Naive B cell (primary cell): Measurements from ENCODE around the gene SCAMP3. TPM values are rescaled to one million over a fixed set of nuclear protein-coding genes. Genes with fewer than 3 reads are reported as not detected.
A peak's percentile ranks its signal among the peaks of the same experiment; 100 is the strongest.
"Not testable (repeated sequence)": the region's sequence is repeated elsewhere in the genome, so short reads cannot be mapped to it uniquely, and the experiment has no call there.

ENCODE experiments used
- ATAC-seq, 2 donors: fragments of 150-1000 bp; cut with Tn5 transposase; 2 replicates each; pipeline ENCODE4 v1.10.0; 2021; ENCODE audit warnings: low read depth in 2 of 2, mild to moderate bottlenecking in 2 of 2, moderate library complexity in 2 of 2
- DNase-seq: peaks from one replicate; pipeline ENCODE4 v3.0.0; 2022
- H3K27ac Mint-ChIP-seq, 6 donors: one replicate each; pipeline ENCODE4 v1.8.0; 2020 to 2022; ENCODE audit warnings: mild to moderate bottlenecking in 6 of 6, mixed read lengths in 6 of 6, moderate library complexity in 5 of 6, inconsistent platforms in 2 of 6
- H3K27me3 Mint-ChIP-seq, 3 donors: one replicate each; pipeline ENCODE4 v1.8.0; 2021 to 2022; ENCODE audit warnings: mixed read lengths in 3 of 3, mild to moderate bottlenecking in 1 of 3
- H3K36me3 Mint-ChIP-seq, 2 donors: one replicate each; pipeline ENCODE4 v1.8.0; 2020 to 2022; ENCODE audit warnings: mixed read lengths in 2 of 2, inconsistent platforms in 1 of 2, mild to moderate bottlenecking in 1 of 2
- H3K4me1 Mint-ChIP-seq, 3 donors: one replicate each; pipeline ENCODE4 v1.8.0; 2020 to 2022; ENCODE audit warnings: mixed read lengths in 3 of 3, inconsistent platforms in 1 of 3, mild to moderate bottlenecking in 1 of 3, moderate library complexity in 1 of 3
- H3K4me3 Mint-ChIP-seq, 8 donors: one replicate each; pipeline ENCODE4 v1.8.0; 2020 to 2022; ENCODE audit warnings: mild to moderate bottlenecking in 8 of 8, mixed read lengths in 8 of 8, moderate library complexity in 8 of 8, inconsistent platforms in 2 of 8
- H3K9me3 Mint-ChIP-seq, 7 donors: one replicate each; pipeline ENCODE4 v1.8.0; 2020 to 2022; ENCODE audit warnings: mixed read lengths in 7 of 7, mild to moderate bottlenecking in 5 of 7, inconsistent platforms in 2 of 7, moderate library complexity in 1 of 7
- polyA plus RNA-seq, 6 donors: library from polyadenylated mRNA; unstranded; fragments of 300-500 nt; fragmentation: Illumina TruSeq; gene quantifications; one replicate each; pipeline ENCODE4 v1.2.3, GENCODE V29; 2021; ENCODE audit warnings: low read depth in 6 of 6

The SCAMP3 gene
- polyA plus RNA-seq, 6 donors from 2014 or later: 100 to 142 (median 125) TPM

DNA sequence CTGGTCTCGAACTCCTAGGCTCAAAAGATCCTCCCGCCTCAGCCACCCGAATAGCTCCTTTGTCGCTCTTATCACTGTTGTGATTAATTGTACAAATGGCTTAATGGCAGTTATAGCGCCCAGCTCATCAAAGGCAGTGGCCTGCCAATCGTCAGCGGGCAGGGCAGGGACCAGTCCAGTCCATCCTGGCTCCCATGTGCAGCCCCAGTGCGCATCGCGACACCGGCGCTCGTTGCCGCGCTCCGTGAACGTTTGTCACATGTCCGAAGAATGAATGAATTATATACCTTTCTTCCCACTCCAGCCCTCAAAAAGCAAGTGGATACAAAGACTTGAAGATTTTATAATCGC lies 35.3 kb downstream of the SCAMP3 start:
- H3K27ac Mint-ChIP-seq: peak overlapping the region; percentile 56 to 94 (median 86)
- peak overlapping the region; percentile 83 to 99 (median 90) for H3K4me3 Mint-ChIP-seq
- ATAC-seq (peak; percentile 1 to 4), DNase-seq (no peak)
- no peaks in the 10 kb centered on the region for H3K9me3 Mint-ChIP-seq
- H3K4me1 Mint-ChIP-seq: peaks cover 29 to 51% (median 33%) of the 10 kb centered on the region in 3 donors
- no peaks in the 10 kb centered on the region for H3K27me3 Mint-ChIP-seq
- H3K36me3 Mint-ChIP-seq: no peaks in the 10 kb centered on the region

DNA sequence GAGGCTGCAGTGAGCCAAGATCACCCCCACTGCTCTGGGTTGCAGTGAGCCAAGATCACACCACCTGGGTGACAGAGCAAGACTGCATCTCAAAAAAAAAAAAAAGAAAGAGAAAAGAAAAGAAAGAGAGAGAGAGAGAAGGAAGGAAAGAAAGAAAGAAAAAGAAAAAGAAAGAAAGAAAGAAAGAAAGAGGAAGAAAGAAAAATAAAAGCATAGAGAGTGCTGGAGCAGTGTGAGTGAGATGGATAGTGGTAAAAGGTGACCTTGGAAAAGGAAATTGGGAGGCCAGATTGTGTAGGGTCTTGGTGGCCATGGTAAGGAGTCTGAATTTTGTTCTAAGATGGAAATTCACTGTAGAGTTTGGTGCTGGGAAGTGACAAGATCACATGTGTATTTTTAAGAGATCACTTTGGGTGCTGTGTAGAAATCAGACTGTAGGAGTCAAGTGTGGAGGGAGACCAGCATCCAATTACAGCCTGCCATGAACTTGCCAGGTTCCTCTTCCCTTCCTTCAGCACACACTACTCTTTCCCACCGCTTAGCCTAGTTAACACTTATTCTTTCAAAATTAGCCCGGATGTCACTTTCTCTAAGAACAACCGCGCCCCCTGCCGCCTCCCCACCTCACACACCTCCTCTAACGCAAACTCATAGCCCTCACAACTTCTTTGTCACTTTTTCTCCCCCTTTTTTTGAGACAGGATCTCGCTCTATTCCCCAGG lies 35.8 kb downstream of the SCAMP3 start:
- Mint-ChIP-seq H3K36me3 (no peaks in the 10 kb centered on the region), H3K27ac (peak overlapping the region; percentile 56 to 94 (median 86)), H3K4me3 (peak overlapping the region; percentile 83 to 99 (median 90)), H3K4me1 (peaks cover 29 to 52% (median 33%) of the 10 kb centered on the region in 3 donors), H3K27me3 (no peaks in the 10 kb centered on the region), H3K9me3 (no peaks in the 10 kb centered on the region)
- ATAC-seq: peak; percentile 57 to 59
- DNase-seq: peak; percentile 80

DNA sequence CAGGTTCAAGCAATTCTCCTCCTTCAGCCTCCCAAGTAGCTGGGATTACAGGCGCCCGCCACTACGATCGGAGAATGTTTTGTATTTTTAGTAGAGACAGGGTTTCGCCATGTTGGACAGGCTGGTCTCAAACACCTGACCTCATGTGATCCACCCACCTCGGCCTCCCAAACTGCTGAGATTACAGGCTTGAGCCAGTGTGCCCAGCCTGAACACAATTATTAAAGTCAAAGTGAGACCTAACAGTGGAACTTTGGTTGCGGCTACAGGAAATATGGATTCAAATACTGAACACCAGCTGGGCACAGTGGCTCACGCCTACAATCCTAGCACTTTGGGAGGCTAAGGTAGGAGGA lies 36.8 kb downstream of the SCAMP3 start:
- not testable (repeated sequence) for H3K9me3 Mint-ChIP-seq, DNase-seq, H3K36me3 Mint-ChIP-seq, H3K27ac Mint-ChIP-seq, H3K27me3 Mint-ChIP-seq, ATAC-seq
- peaks cover 29 to 52% (median 33%) of the 10 kb centered on the region in 3 donors for H3K4me1 Mint-ChIP-seq
- H3K4me3 Mint-ChIP-seq: peak overlapping the region in 4 of 8 donors; percentile 25 to 99 (median 42)

DNA sequence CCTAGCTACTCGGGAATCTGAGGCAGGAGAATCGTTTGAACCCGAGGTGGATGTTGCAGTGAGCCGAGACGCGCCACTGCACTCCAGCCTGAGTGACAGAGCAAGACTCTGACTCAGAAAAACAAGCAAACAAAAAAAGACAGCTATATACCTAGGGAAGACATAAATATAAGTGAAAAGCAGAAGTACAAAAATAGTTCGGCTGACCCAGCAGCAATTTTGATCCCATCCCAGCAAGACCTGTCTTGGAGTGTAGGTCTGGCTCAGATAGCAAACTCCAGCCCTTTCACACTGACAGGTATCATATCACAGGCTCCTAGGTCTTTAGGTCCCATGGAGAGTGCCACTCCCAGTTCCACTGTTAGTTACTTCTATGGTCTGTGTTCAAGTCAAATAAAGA lies 39.1 kb downstream of the SCAMP3 start:
- ATAC-seq (no peak), DNase-seq (no peak)
- H3K27ac Mint-ChIP-seq: peak overlapping the region in 3 of 6 donors; percentile 35 to 56 (median 47)
- H3K36me3 Mint-ChIP-seq: no peaks in the 10 kb centered on the region
- no peaks in the 10 kb centered on the region for H3K9me3 Mint-ChIP-seq
- H3K27me3 Mint-ChIP-seq: no peaks in the 10 kb centered on the region
- peaks cover 28 to 58% (median 34%) of the 10 kb centered on the region in 3 donors for H3K4me1 Mint-ChIP-seq
- H3K4me3 Mint-ChIP-seq: no peak overlapping the region

DNA sequence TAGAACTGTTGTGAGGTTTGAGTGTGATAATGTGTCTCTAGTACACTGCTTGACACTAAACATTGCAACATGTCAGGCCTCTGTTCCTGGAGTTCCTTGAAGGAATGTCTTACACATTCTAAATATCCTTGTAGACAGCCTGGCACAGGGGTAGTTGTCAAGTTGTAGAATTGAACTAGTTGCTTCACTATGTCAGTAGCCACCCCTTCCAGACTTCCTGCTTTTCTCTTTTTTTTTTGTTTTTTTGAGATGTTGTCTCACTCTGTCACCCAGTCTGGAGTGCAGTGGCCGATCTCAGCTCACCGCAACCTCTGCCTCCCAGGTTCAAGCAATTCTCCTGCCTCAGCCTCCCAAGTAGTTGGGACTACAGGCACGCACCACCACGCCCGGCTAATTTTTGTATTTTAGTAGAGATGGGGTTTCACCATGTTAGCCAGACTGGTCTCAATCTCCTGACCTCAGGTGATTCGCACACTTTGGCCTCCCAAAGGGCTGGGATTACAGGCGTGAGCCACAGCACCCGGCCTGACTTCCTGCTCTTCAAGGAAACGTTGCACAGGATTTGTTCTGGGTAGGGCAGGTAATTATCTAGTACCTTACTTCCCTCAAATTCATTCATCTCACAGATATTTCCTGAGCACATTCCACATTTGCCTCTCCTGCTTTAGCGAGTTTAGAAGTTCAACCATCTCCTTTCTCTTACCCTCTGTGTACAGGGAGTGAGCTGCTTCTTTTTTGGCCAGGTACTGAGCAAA lies 41.8 kb downstream of the SCAMP3 start:
- not testable (repeated sequence) for DNase-seq, H3K27me3 Mint-ChIP-seq, H3K4me3 Mint-ChIP-seq, H3K9me3 Mint-ChIP-seq, H3K36me3 Mint-ChIP-seq, H3K27ac Mint-ChIP-seq, ATAC-seq
- H3K4me1 Mint-ChIP-seq: peaks cover 16 to 32% (median 18%) of the 10 kb centered on the region in 3 donors

DNA sequence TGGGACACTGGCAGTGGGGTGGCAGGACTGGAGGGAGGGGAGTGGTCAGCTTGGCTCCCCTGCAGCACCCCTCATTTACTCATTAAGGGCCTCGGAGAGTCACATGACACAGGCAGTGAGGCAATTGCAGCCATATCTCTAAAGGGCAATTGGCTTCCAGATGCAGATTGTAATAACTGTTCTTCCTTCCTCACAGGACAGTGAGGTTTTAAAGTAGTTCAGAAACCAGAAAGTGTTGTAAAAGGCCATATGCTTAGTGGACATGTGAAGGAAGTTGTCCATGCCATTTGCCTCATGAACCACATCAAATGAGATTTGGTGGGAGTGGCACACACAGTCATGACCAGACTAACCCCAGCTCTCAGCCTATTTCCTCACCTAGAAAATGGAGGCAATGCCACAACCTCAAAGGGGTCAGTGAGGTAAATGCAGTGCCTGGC lies 42.5 kb downstream of the SCAMP3 start:
- H3K9me3 Mint-ChIP-seq: no peaks in the 10 kb centered on the region

DNA sequence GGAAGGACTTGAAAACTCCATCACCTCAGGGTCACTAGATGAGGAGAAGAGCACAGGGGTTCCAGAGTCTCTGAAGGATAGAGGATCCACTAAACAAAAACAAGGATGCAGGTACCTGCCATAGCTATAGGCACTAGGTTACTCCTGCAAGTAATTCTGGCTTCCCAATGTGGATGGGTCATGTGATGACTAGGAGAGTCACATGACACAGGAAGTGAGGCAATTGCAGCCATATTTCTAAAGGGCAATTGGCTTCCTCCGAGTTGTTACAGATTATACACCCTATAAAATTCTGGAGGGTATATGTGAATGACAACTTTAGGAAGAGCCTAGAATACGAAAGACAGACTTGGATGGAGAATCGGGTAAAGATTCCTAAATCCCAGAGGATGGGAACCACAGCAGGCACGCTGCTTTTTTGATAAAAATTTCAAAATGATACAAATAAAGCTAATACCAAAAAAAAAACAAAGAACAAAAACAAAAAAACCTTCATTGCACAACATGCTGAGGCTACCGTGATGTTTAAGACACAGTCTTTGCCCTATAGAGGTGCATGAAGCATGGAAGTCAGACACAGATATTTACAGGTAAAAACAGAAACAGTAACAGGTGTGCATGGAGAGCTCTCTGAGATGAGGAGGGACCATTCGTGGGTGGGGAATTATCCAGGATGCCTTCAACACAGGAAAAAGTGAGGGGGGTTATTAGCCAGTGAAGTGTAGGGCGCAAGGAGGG lies 43.1 kb downstream of the SCAMP3 start:
- H3K9me3 Mint-ChIP-seq: no peaks in the 10 kb centered on the region
- DNase-seq (no peak), ATAC-seq (no peak)
- H3K4me3 Mint-ChIP-seq: no peak overlapping the region
- no peak overlapping the region for H3K27ac Mint-ChIP-seq
- no peaks in the 10 kb centered on the region for H3K27me3 Mint-ChIP-seq
- no peaks in the 10 kb centered on the region for H3K36me3 Mint-ChIP-seq
- H3K4me1 Mint-ChIP-seq: peaks cover 7 to 20% (median 10%) of the 10 kb centered on the region in 3 donors

More for the DNA sequence above, 42.5 kb downstream of the SCAMP3 start:
- peaks cover 12 to 26% (median 14%) of the 10 kb centered on the region in 3 donors for H3K4me1 Mint-ChIP-seq
- H3K27ac Mint-ChIP-seq: no peak overlapping the region
- no peak for DNase-seq
- H3K27me3 Mint-ChIP-seq: no peaks in the 10 kb centered on the region
- no peak overlapping the region for H3K4me3 Mint-ChIP-seq
- ATAC-seq: no peak
- no peaks in the 10 kb centered on the region for H3K36me3 Mint-ChIP-seq

DNA sequence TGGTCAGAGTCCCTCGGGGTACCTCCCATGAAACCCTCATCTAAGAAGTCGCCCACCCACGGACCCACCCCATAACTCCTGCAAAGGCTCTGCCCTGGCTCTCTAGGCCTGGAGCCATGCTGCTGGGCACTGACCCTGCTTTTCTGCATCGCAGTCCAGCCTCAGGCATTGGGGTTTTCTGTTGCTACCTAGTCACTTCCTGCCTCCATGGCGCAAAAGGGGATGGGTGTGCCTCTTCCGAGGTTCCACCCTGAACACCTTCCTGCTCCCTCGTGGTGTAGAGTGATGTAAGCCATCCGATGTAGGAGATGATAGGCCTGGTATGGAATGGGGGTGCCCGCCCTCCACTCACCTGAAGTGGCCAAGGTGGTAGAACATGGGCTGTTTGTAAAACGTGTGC lies 47.5 kb downstream of the SCAMP3 start:
- not testable (repeated sequence) for H3K36me3 Mint-ChIP-seq, H3K27ac Mint-ChIP-seq, DNase-seq, H3K4me3 Mint-ChIP-seq, ATAC-seq, H3K9me3 Mint-ChIP-seq, H3K4me1 Mint-ChIP-seq, H3K27me3 Mint-ChIP-seq

DNA sequence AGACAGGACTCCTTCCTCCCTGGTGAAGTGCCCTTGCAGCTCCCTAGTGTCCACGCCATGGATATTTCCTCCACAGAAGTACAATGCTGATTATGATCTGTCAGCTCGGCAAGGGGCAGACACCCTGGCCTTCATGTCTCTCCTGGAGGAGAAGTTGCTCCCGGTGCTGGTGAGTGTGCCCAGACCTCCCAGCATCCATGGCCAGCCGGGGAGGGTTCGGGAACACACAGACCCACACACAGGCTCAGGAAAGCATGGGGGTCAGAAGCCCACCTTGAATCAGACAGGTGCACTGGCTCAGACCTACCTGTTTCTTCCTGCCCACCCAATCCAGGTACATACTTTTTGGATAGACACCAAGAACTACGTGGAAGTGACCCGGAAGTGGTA lies 50.1 kb downstream of the SCAMP3 start:
- not testable (repeated sequence) for H3K27me3 Mint-ChIP-seq, DNase-seq, H3K9me3 Mint-ChIP-seq, H3K27ac Mint-ChIP-seq, ATAC-seq, H3K36me3 Mint-ChIP-seq, H3K4me3 Mint-ChIP-seq
- peaks cover 12 to 22% (median 17%) of the 10 kb centered on the region in 3 donors for H3K4me1 Mint-ChIP-seq

DNA sequence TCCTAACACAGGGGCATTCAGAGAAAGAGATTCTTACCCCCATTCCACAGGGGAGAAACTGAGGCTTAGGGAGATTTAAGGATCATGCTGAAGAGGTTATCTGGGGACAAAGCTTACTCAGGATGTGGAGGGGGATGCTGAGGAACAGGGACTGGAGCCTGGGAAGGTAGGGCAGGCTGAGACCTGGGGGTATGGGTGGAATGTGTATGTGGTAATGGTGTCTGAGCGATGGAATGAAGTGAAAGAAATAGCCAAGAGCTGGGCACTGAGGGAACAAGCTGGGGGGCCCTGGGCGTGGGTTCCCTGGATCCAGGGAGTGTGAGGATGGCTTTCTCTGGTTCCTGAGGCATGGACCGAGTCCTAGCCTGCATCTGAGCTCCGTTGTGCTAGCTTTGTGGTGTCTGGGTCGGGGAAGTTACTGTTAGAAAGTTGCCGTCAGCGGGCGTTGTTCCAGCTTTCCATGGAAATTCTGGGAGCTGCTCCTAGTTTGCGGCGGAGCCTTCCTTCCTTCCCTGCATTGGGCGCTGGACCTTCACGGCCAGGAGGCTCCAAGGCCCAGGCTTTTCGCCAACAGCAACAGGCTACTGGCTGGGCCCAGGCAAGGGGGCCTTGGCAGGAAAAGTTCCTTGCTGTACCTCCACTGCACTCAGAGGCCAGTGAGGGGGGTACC lies 50.6 kb downstream of the SCAMP3 start:
- H3K27me3 Mint-ChIP-seq, DNase-seq, H3K9me3 Mint-ChIP-seq, ATAC-seq, H3K36me3 Mint-ChIP-seq, H3K27ac Mint-ChIP-seq: not testable (repeated sequence)
- peak overlapping the region in 4 of 8 donors; percentile 30 to 95 (median 56) for H3K4me3 Mint-ChIP-seq
- peaks cover 17 to 26% (median 20%) of the 10 kb centered on the region in 3 donors for H3K4me1 Mint-ChIP-seq

DNA sequence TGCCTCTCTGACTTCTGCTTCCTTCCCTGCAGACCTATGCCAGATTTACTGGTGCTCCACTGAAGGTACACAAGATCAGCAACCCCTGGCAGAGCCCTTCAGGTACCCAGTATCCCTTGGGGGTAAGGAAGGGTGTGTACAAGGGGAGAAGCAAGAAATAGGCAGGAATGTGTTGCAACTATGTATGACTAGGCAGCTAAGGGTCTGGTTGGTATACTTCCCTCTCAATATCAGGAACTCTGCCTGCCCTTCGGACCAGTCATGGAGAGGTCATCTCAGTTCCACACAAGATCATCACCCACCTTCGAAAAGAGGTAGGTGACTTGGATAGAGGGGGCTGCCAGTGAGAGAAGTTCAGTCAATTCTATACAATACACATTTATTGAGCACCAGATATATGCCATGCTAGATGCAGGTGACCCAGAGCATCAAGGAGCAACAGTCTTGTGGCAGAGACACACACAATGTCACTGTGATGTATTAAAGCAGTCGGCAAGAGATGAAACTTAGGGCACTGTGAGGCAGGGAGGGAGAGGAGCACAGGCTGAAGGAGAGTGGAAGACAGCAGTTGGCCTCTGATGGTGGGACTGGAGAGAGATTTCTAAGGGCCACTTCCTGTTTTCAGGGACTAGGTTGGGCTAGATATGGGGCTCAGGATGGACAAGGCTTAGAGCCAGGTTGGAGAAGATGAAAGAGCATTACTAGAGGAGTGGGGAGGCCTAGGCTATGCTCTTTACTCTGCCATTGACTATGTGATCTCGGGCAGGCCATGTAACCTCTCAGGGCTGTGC lies 51.7 kb downstream of the SCAMP3 start:
- Mint-ChIP-seq H3K27me3 (no peaks in the 10 kb centered on the region), H3K9me3 (no peaks in the 10 kb centered on the region), H3K4me1 (peaks cover 17 to 26% (median 20%) of the 10 kb centered on the region in 3 donors), H3K36me3 (no peaks in the 10 kb centered on the region), H3K4me3 (peak overlapping the region; percentile 18 to 95 (median 51)), H3K27ac (peak overlapping the region in 4 of 6 donors; percentile 14 to 42 (median 28))
- ATAC-seq (no peak), DNase-seq (no peak)

DNA sequence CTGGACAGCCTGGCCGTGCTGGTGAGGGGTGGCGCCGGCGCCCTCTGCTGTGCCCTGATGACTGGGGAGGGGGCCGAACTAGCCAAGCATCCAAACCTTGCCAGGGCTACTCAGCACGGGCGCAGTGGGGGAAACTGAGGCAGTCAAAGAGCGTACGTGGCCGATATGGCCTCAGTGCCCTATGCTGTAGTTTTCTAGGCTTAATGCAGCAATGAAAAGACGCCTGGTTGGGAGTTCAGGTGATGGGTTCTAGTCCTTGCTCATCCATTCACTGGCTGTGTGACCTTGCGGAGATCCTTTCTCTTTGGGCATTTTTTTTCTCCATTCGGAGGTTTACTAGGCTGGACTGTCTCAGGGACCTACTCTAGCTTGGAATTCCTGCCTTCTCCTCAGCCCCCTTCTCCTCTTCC lies 52.8 kb downstream of the SCAMP3 start:
- Mint-ChIP-seq H3K4me1 (peaks cover 17 to 26% (median 20%) of the 10 kb centered on the region in 3 donors), H3K36me3 (no peaks in the 10 kb centered on the region), H3K9me3 (no peaks in the 10 kb centered on the region), H3K27ac (peak overlapping the region; percentile 95 to 99 (median 98)), H3K27me3 (no peaks in the 10 kb centered on the region), H3K4me3 (peak overlapping the region; percentile 87 to 96 (median 92))
- ATAC-seq: no peak
- DNase-seq: no peak
